AG04450 (cell line): ENCODE data around the gene LGALS1. TPM values are rescaled to one million over a fixed set of nuclear protein-coding genes. Genes with fewer than 3 reads are reported as not detected.

Experiments
- CTCF ChIA-PET: fragments of 300-600, 350-600 bp; formaldehyde crosslinking; extraction: SDS; loops from one replicate; lab custom pipeline; 2022; ENCODE audit warnings: antibody characterized with exemption, inconsistent platforms; lab: Charles Lee
- POLR2A ChIA-PET: fragments of 350-600 bp; formaldehyde crosslinking; extraction: SDS; loops from one replicate; lab custom pipeline; 2021; ENCODE audit warnings: antibody characterized with exemption, inconsistent platforms; lab: Yijun Ruan, JAX
- DNase-seq: peaks from one replicate; pipeline ENCODE4 v3.0.0-alpha.2; 2011; ENCODE audit warnings: low read depth, low spot score
- H3K27ac ChIP-seq: one replicate; pipeline ENCODE4 v1.5.1; 2012; ENCODE audit warnings: low read depth, low read length, control low read depth
- H3K27me3 ChIP-seq: one replicate; pipeline ENCODE4 v1.6.0; 2012; ENCODE audit warnings: low read length; ENCODE audit not compliant: control insufficient read depth, insufficient read depth
- H3K4me3 ChIP-seq: 2 replicates; pipeline ENCODE4 v1.5.1; 2011; ENCODE audit warnings: mild to moderate bottlenecking, low read depth, low read length, control low read depth
- H3K9me3 ChIP-seq: 2 replicates; pipeline ENCODE4 v1.5.1; 2012; ENCODE audit warnings: low read length; ENCODE audit not compliant: control insufficient read depth, insufficient read depth
- polyA plus RNA-seq: library from polyadenylated mRNA; depleted of rRNA; stranded (reverse); fragments of >200 nt; gene quantifications from 2 replicates; pipeline ENCODE4 v1.2.3, GENCODE V29; 2011
- TF ChIP-seq, protein P1 (sequence below): IDR thresholded peaks from 2 replicates; pipeline ENCODE4 v1.5.1; 2011; ENCODE audit warnings: low read depth, low read length, control low read depth, inconsistent platforms

The LGALS1 gene
- polyA plus RNA-seq, 1 experiment = 5,926 TPM

DNA sequence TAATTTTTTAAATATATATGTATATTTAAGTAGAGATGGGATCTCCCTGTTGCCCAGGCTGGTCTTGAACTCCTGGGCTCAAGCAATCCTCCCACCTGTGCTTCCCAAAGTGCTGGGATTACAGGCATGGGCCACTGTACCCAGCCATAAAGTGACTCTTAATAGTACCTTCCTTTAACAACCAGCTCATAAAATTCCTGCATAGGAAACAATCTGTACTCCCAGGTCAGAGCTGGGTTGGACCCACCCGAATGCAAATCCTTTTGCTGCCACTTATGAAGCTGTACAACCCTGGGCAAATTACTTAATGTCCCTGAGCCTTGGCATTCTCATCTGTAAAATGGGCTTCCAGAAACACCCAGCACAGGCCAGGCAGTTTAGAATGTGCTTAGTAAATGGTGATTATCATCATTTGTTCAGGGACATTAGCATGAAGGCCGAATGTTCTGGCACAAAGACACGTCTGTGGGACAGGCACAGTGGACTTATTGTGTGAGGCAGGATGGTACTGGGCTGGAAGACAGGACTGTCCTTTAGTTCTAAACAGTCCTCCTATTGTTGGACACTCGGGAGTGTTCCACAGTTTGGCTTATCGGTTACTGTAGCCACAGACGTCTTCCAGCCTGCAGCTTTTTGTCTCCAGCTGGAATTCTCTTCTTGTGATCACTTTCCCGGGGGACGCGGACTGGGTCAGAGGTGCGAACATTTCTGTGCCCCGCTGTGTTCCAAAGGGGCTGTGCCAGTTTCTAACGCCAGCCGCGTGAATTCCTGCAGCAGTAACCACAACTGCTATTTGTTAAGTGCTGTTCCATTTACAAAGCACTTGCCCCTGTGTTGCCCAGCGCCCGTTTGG lies 11.0 kb upstream of the LGALS1 start:
- ChIA-PET POLR2A (interaction anchor here (0.6 to 3.9 kb wide), 5 partner anchors 11 to 144 kb away, joined by 3 to 38 read pairs (median 7); partner anchors contain the start of gene LGALS1), CTCF (interaction anchor here (0.7 to 2.1 kb wide), 3 partner anchors 12 to 56 kb away, joined by 3 to 11 read pairs (median 6); no protein-coding TSS in a partner anchor)
- Histone ChIP-seq H3K27me3 (no peaks in the 10 kb centered on the region), H3K27ac (peak overlapping the region; percentile 21), H3K4me3 (no peak overlapping the region), H3K9me3 (no peaks in the 10 kb centered on the region; the same call in 1 of the 2 replicates)
- DNase-seq = no peak
- TF ChIP-seq, protein P1, sequence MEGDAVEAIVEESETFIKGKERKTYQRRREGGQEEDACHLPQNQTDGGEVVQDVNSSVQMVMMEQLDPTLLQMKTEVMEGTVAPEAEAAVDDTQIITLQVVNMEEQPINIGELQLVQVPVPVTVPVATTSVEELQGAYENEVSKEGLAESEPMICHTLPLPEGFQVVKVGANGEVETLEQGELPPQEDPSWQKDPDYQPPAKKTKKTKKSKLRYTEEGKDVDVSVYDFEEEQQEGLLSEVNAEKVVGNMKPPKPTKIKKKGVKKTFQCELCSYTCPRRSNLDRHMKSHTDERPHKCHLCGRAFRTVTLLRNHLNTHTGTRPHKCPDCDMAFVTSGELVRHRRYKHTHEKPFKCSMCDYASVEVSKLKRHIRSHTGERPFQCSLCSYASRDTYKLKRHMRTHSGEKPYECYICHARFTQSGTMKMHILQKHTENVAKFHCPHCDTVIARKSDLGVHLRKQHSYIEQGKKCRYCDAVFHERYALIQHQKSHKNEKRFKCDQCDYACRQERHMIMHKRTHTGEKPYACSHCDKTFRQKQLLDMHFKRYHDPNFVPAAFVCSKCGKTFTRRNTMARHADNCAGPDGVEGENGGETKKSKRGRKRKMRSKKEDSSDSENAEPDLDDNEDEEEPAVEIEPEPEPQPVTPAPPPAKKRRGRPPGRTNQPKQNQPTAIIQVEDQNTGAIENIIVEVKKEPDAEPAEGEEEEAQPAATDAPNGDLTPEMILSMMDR = no peak

DNA sequence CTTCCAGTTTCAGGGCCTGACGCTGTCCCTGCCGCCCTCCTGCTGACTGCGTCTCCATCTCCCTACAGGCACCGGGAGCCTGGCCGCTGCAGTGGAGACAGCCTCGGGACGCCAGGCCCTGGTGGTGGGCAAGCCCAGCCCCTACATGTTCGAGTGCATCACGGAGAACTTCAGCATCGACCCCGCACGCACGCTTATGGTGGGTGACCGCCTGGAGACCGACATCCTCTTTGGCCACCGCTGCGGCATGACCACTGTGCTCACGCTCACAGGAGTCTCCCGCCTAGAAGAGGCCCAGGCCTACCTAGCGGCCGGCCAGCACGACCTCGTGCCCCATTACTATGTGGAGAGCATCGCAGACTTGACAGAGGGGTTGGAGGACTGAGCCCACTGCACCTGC lies 9.9 kb upstream of the LGALS1 start:
- DNase-seq = no peak
- H3K4me3 ChIP-seq = no peak overlapping the region
- TF ChIP-seq, protein P1 = no peak
- ChIA-PET POLR2A (no interaction called here), CTCF (no interaction called here)
- H3K27me3 ChIP-seq = no peaks in the 10 kb centered on the region
- H3K27ac ChIP-seq = no peak overlapping the region
- H3K9me3 ChIP-seq = no peaks in the 10 kb centered on the region; the same call in 1 of the 2 replicates

DNA sequence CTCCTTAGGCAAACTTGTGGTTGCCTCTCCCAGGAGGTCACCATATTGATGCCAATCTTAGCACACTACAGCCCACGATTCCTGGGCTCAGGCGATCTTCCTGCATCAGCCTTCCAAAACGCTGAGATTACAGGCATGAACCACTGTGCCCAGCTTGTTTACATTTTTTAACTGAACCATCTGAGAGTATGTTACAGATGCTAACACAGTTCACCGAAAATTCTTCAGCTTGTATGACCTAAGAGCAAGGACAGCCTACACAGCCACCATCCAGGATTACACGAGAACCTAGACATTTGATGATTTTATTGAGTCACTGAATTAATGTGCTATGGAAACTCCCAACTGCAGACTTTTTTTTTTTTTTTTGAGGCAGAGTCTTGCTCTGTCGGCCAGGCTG lies 5.8 kb upstream of the LGALS1 start:
- Histone ChIP-seq H3K27me3 (no peaks in the 10 kb centered on the region), H3K9me3 (no peaks in the 10 kb centered on the region; the same call in 1 of the 2 replicates), H3K4me3 (no peak overlapping the region), H3K27ac (peak overlapping the region; percentile 70)
- ChIA-PET CTCF (interaction anchor here (1.1 kb wide), 1 partner anchor 12 kb away, joined by 3 read pairs; no protein-coding TSS in a partner anchor), POLR2A (interaction anchor here (0.8 to 1.3 kb wide), 4 partner anchors 8 to 71 kb away, joined by 4 to 10 read pairs (median 4); partner anchors contain the start of gene PDXP)
- no peak for DNase-seq
- TF ChIP-seq, protein P1 = no peak

DNA sequence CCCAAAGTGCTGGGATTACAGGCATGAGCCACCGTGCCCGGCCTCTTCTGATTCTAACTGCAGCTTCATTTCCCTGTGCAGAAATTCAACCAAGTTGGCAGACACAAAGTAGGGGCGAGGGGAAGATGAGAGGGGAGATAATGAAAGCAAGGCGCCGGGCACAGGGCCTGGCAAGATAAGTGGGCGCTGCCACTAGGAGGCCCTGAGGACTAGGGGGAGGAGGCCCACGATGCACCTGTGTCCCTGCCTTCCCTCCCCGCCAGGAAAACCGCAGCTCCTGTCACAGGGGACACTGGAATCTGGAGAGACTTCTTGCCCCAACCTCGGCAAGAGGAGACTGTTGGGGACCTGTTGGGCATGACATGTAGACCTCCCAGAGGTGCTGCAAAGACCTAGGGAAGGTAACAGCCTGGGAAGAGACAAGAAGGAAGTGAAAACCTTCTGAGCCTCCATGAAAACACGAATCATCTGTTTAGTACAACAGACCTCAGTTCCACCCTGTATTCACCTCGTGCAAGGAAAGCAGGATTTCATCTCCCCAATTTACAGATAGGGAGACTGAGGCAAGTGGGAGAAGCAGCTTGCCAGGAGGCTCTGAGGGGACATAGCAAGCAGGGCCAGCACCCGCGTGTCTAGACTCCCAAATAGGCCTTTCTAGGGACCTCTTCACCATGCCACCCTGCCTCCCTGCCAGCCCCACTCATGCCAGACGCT lies 3.1 kb upstream of the LGALS1 start:
- TF ChIP-seq, protein P1 = no peak
- Histone ChIP-seq H3K4me3 (no peak overlapping the region), H3K9me3 (no peaks in the 10 kb centered on the region; the same call in 1 of the 2 replicates), H3K27me3 (no peaks in the 10 kb centered on the region), H3K27ac (no peak overlapping the region)
- ChIA-PET CTCF (interaction anchor here (1.4 kb wide), 2 partner anchors 11 kb away, joined by 3 read pairs; no protein-coding TSS in a partner anchor), POLR2A (no interaction called here)
- no peak for DNase-seq
